Activated T-cell treated with anti-CD3 and anti-CD28 coated beads for 24 hours (primary cell): ENCODE measurements around the gene CNTNAP1.
A peak's percentile ranks its signal among the peaks of the same experiment; 100 is the strongest.
"Not testable (repeated sequence)": the region's sequence is repeated elsewhere in the genome, so short reads cannot be mapped to it uniquely, and the experiment has no call there.

Experiments used
- DNase-seq: peaks from one replicate; pipeline ENCODE4 v3.0.0-alpha.2; 2020; ENCODE audit warnings: low read depth

Gene CNTNAP1

DNA sequence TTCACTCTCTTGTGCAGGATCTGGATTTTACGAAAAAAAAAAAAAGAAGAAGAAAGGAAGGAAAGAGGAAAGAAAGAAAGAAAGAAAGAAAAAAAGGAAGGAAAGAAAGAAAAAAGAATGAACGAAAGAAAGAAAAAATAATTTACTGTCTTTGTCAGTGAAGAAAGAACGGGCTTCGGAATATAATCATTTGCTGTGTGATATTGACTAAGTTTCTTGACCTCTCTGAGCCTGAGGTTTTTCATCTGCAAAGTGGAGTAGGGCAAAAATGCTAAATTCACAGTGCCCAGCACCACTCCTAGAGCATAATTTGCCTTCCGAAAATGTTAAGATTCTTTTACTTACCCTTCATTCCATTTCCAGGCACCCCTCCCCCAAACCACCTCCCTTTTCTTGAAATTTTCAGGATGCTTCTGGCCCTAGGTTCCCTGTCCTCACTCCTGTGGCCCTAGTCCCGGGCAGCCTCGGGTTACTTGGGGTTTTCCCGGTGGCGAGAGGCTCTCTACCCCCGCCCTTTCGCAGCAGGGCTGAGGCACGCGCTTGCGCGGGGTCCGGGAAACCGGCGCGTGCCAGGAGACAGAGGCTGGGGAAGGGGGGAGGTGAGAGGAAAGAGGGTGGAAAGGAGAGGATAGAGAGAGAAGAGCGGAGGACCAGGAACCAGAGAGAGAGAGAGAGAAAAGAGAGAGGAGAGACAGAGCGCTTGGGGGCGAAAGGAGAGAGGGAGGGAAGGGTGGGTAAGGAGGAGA, at the start of gene CNTNAP1:
CNTNAP1 (plus strand) TSS at position 556 of the 746 bp plus-strand sequence. CDS start 299 bp downstream, outside the sequence.
- DNase-seq = no peak

DNA sequence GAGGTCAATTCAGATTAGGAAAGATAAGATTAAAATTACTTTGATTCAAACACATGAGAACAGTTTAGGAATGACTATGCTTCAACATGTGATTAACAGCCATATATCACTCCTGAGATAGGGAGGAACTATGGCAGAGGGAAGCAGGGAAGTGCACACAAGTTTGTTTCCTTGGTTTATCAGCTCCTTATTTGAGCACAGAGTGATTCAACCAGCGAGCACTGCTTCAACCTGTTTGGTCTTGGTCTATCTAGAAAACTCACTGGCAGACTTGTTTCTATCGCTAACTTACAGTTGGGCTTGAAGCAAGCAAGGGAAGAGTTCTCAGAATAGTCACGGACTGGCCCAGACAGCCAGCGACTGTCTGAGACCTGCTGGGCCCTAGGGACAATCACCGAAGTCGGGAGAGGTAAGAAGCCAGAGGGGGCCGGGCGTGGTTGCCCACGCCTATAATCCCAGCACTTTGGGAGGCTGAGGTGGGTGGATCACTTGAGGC, 49.3 kb upstream of the CNTNAP1 start:
- DNase-seq = no peak

DNA sequence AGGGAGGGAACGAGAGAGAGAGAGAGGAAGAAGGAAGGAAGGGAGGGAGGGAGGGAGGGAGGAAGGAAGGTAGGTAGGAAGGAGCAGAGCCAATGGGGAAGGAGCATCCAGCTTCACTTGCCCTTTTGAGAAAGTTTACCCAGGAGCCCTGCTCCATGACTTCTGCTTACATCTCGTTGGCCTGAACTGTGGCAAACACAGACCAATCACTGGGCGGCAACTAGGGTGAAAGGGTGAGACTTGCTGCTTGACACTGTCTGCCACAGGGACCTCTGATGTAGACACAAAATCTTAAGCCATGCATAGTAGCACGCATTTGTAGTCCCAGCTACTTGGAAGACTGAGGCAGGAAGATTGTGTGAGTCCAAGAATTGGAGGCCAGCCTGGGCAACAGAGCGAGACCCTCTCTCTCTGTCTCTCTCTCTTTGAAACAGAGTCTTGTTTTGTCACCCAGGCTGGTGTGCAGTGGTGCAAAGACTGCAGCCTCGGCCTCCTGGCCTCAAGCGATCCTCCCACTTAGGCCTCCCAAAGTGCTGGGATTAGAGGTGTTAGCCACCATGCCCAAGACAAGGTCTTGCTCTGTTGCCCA, 42.7 kb upstream of the CNTNAP1 start:
- no peak for DNase-seq

DNA sequence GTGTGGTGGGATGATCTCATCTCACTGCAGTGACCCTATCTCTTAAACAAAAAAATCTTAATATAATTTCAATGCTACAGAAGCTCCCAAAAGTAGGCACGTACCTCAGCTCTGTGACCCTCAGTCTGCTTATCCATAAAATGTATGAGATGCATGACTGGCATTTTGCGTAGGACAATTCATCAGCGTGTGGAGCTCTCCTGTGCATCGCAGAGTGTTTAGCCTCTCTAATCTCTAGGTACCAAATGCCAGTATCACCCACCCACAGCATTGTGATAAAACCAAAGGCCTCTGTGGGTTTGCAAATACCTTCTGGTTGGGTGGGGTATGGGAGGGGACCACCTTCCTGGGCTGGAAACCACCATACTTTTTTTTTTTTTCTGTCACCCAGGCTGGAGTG, 42.2 kb upstream of the CNTNAP1 start:
- DNase-seq = no peak

DNA sequence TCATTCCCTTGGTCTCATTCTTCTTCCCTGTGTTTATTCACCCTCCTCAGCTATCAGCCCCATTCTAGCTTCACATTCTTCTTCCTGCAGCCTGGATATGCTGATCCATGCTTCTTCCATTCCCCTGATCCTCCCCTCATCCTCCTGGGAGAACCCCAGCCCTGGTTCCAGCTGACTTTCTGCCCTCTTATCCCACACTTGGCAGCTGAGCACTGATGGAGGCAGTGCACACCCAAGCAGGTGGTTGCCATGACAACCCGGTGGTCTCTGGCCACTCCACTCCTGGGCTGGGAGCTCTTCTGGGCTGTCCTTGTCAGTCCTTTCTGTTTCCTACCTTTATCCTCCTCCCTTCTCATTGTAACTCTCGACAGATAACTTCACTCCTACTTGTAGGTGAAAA, 40.0 kb upstream of the CNTNAP1 start:
- DNase-seq = no peak

GRCh38 chr17:42647778-42648177, 34.6 kb upstream of the CNTNAP1 start:
- no peak for DNase-seq

- DNase-seq = no peak
Observed at GRCh38 chr17:42651392-42651791, 30.9 kb upstream of the CNTNAP1 start.

DNA sequence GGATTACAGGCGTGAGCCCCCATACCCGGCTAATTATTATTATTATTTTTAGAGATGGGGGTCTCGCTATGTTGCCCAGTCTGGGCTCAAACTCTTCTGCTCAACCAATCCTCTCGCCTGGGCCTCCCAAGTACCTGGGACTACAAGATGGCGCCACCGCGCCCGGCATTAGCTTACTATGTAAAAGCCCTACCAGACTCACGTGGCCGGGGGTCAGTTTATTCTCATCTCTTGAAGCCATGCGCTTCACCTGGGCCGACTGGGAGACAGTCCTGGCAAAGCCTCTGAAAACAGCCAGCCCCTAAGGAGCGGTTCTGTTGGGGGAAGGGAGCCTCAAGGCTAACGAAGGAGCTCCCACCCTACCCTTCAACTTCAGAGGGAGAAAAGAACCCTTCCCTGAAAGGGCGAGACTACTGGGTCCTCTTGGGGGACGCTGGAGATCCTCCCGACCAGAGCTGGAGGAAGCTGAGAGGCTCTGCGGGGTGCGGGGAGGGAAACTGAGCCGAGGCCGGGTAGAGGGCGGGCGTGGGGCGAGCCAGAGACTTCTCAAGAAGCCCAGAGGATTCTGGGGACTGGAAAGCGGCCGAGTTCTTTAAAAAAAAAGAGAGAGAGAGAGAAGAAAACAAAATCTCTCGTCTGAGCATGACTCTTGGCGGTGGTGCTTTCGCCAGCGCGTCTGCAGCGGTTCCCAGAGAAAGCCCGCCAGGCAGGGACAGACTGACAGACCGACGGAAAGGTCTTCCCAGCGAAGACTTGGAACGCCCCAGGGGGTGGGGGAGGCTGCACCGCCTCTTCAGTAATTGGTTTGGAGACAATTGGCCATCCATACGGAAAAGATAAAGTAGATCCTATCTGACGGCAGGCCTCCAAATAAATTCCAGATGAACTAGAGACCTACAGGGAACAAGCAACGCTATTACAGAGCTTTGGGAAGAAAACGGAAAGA, 28.9 kb upstream of the CNTNAP1 start:
- DNase-seq = no peak

GRCh38 chr17:42655528-42655927, 26.8 kb upstream of the CNTNAP1 start:
- DNase-seq = no peak

- no peak for DNase-seq
Observed at GRCh38 chr17:42657824-42658588, 24.3 kb upstream of the CNTNAP1 start.

DNA sequence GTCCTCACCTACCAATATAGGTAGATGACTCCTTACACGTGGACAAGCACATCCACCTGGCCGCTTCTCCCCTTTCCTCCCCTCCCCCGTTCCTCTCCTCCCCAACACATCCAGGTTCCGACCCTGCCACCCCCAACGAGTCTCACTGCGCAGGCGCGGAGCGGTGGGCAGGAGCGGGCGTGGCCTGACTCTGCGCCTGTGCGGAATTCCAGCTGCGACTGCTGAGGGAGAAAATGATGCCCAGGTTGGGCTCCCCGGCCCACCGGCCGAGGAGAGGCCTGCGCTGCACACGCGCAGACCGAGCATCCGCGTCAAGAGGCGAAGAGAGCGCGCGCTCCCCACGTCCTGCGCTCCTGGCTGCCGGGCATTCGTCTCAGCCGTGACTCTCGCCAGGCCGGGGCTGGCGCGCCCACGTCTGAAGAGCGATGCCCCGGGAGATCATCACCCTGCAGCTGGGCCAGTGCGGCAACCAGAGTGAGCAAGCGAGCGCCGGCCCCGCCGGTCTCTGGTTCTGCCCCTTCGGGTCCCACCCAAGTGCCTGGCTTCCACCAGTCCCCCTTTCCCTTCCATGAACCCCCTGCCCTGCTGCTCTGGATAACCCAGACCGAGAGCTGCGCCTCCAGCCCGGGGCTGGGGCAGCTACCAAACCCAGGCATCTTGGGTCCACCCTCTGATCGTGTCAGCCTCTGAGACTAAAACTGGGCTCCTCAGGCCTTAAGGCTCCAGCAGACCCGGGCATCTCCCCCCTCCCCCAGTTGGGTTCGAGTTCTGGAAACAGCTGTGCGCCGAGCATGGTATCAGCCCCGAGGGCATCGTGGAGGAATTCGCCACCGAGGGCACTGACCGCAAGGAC, 23.0 kb upstream of the CNTNAP1 start, which contains the start of gene TUBG2:
TUBG2 (plus strand) TSS at position 206 of the 853 bp plus-strand sequence; CDS start at position 426, 220 bp downstream.
- peak; percentile 79 for DNase-seq

- DNase-seq = not testable (repeated sequence)
Observed at GRCh38 chr17:42659932-42660274, 22.4 kb upstream of the CNTNAP1 start.

DNA sequence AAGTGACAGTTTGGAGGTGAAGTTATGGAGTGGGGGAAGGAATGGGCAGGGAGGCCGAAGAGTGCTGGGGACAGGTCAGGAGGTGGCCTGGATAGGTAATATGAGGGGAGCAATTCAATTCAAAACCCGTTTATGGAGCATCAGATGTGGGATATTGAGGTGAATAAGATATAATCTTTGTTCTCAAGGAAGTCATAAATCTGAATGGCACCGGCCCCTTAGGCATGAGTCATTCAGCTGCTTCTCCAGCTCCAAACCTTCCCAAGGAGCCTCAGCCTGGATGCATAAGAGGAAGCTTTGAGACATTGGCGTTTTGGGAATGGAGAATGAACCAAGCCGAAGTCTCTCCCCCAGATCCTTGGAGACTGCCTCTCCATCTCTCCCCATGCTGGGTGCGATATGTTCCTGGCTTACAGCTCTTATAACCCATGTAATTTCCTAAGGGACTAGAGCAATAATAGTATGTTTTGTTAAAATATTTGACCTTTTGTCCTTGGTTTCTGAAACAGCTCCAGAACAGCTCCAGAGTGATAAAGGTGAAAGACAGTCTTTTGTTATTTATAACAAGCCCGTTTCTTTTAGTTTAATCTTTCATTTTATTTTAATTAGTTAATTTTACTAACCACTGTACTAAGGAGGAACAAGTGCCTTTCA, 21.5 kb upstream of the CNTNAP1 start:
- no peak for DNase-seq

GRCh38 chr17:42665581-42666001, 16.7 kb upstream of the CNTNAP1 start:
- no peak for DNase-seq

GRCh38 chr17:42666126-42666525, 16.2 kb upstream of the CNTNAP1 start:
- not testable (repeated sequence) for DNase-seq

DNA sequence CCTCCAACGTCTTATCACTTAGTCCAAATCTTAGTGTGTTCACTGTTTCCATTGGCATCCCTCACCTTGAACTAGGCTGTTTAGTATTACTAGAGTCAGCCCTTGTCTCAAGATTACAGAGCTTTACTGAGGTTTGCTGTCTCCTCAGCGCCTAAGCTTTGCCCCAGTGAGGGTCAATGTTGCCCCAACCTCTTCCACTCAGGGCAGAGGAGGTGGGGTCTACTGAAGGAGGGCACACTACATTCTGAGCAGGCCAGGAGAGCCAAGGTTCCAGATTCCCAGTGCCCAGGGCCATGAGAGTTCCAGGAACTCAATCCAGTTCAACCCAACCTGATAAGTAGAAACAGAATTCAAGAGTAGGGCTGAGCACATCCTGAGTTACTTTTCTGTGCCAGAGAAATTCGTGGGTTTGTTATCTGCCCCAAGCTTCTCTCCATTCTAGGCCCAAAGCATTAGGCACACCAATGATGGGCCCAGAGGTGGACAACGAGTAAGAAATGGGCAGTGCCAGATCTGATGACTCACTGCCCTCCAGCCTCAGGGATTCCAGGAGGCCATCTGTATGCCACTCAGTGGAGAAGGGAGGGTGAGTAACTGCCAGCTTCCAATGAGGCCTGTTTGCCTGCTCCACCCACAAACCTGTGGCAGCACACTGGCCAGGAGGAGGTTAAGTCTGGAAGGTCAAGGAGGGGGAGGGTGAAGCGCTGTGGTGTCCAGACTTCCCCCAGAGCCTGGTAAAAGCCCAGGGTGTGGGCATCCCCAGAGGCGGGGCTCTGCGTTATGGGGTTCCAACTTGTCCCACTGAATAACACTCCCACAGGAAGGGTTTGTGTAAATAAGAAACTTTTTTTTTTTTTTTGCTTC, 15.0 kb upstream of the CNTNAP1 start:
- DNase-seq = no peak

DNA sequence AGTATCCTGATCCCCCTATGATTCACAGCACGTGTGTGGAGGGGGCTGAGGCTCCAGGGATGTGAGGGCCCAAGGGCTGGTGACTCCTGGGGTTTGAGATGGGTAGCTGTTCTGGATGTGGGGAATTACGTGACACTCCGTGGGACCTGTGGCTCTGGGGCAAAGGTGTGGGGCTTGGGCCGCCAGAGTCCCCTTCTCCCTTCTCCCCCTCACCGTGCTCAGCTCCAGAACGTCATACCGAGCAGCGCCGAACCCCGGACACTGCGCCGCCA, 12.7 kb upstream of the CNTNAP1 start:
- DNase-seq = no peak

DNA sequence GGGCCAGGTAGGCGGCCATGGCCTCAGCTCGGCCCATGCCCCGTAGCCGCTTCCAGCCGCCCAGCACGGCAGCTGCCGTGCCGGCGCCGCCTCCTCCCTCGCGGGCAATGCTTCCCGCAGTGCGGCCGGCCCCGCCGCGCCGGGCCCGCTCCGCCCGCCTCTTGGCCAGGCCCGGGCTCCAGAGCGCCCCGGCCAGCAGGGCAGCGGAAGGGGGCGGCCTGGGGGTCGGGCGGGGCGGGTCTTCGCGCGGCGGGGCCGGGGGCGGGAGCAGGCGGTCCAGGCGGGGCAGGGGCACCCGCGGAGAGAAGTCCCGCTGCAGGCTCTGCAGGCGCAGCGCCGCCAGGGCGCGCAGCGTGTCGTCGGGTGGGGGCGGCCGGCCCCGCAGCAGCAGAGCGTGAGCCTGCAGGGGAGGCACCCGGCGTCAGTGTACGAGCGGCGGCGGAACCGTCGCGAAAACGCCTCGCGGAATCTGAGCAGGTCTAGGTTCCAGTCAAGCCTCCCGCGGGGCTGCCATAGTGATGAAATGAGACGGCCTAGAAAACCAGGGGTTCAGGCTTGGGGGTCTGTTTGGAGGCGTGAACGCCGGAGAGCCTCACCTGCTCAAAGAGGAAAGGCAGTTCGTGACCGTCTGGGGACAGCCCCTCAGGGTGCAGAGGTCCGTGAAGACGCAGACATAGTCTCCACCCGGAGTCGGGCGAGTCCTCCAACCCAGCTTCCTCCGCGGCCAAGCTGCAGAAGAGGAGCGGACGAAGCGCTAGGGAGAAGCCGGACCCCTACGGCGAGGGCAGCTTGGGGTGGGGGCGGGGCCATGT, 12.1 kb upstream of the CNTNAP1 start:
- no peak for DNase-seq
